ENCODE results near the gene TMTC1.

The TMTC1 gene

GRCh38 chr12:29794862-29795261 lies 11.1 kb upstream of the TMTC1 start:
- POLR2A ChIA-PET = no interaction called here
- CTCF ChIA-PET = no interaction called here

GRCh38 chr12:29792853-29793252 lies 9.1 kb upstream of the TMTC1 start:
- TF ChIP-seq CTCF (IDR thresholded peaks at IDR 0.05; ENCODE audit: control extremely low read depth, extremely low read depth, low read depth, missing control alignments) = no peak
- no peak for DNase-seq (ENCODE audit: extremely low spot score)
- ChIA-PET CTCF (no interaction called here), POLR2A (no interaction called here)

More at GRCh38 chr12:29794862-29795261, 11.1 kb upstream of the TMTC1 start:
- no peak for TF ChIP-seq CTCF (IDR thresholded peaks at IDR 0.05; ENCODE audit: control extremely low read depth, extremely low read depth, low read depth, missing control alignments)
- DNase-seq (ENCODE audit: extremely low spot score) = no peak

- no peak for TF ChIP-seq CTCF (IDR thresholded peaks at IDR 0.05; ENCODE audit: control extremely low read depth, extremely low read depth, low read depth, missing control alignments)
- POLR2A ChIA-PET = no interaction called here
- CTCF ChIA-PET = no interaction called here
- no peak for DNase-seq (ENCODE audit: extremely low spot score)
Measured at GRCh38 chr12:29792132-29792531, 8.4 kb upstream of the TMTC1 start.

- CTCF ChIA-PET = no interaction called here
- POLR2A ChIA-PET = no interaction called here
- TF ChIP-seq CTCF (IDR thresholded peaks at IDR 0.05; ENCODE audit: control extremely low read depth, extremely low read depth, low read depth, missing control alignments) = no peak
- no peak for DNase-seq (ENCODE audit: extremely low spot score)
Measured at GRCh38 chr12:29782871-29783772, 620 bp downstream of the TMTC1 start.

- ChIA-PET CTCF (no interaction called here), POLR2A (no interaction called here)
- DNase-seq (ENCODE audit: extremely low spot score) = peak; percentile 16
- TF ChIP-seq CTCF (IDR thresholded peaks at IDR 0.05; ENCODE audit: control extremely low read depth, extremely low read depth, low read depth, missing control alignments) = no peak
Measured at GRCh38 chr12:29782285-29782870, 1.4 kb downstream of the TMTC1 start.

- DNase-seq (ENCODE audit: extremely low spot score) = no peak
- TF ChIP-seq CTCF (IDR thresholded peaks at IDR 0.05; ENCODE audit: control extremely low read depth, extremely low read depth, low read depth, missing control alignments) = no peak
- POLR2A ChIA-PET = no interaction called here
- CTCF ChIA-PET = no interaction called here
Measured at GRCh38 chr12:29781705-29782266, 2.0 kb downstream of the TMTC1 start.
